Natural killer cell (primary cell): ENCODE results near the gene CDC45. TPM values are rescaled to one million over a fixed set of nuclear protein-coding genes. Genes with fewer than 3 reads are reported as not detected.

Experiments used
- ATAC-seq, 3 donors: fragments of 150-1000 bp in 2 of 3; fragments of 200-7000 bp in 1 of 3; cut with Tn5 transposase; 1 replicate in 1 of 3; 2 replicates in 2 of 3; pipeline ENCODE4 v1.10.0; 2021; ENCODE audit warnings: mild to moderate bottlenecking in 2 of 3, moderate library complexity in 2 of 3
- DNase-seq, 2 donors: peaks; one replicate each; pipeline versions ENCODE4 v3.0.0 to v3.0.0-alpha.2; 2013 to 2021; ENCODE audit warnings: mixed read lengths in 1 of 2
- H3K27ac ChIP-seq: one replicate; pipeline ENCODE4 v1.5.1; 2013; ENCODE audit warnings: mild to moderate bottlenecking, low read length
- H3K27me3 ChIP-seq: one replicate; pipeline ENCODE4 v1.6.1; 2013; ENCODE audit warnings: low read length; ENCODE audit not compliant: control insufficient read depth, insufficient read depth
- H3K36me3 ChIP-seq: one replicate; pipeline ENCODE4 v1.6.1; 2013; ENCODE audit warnings: low read length; ENCODE audit not compliant: control insufficient read depth, insufficient read depth
- H3K4me1 ChIP-seq: one replicate; pipeline ENCODE4 v1.6.1; 2013; ENCODE audit warnings: low read length; ENCODE audit not compliant: control insufficient read depth, insufficient read depth
- H3K4me3 ChIP-seq: one replicate; pipeline ENCODE4 v1.5.1; 2013; ENCODE audit warnings: low read length
- H3K9me3 ChIP-seq: one replicate; pipeline ENCODE4 v1.6.1; 2013; ENCODE audit warnings: low read length; ENCODE audit not compliant: control insufficient read depth, insufficient read depth
- H3K27ac Mint-ChIP-seq, 2 donors: one replicate each; pipeline ENCODE4 v1.8.0; 2022; ENCODE audit warnings: mild to moderate bottlenecking in 2 of 2, mixed read lengths in 2 of 2, moderate library complexity in 1 of 2
- H3K27me3 Mint-ChIP-seq, 2 donors: one replicate each; pipeline ENCODE4 v1.8.0; 2022; ENCODE audit warnings: low read depth in 2 of 2, mixed read lengths in 2 of 2
- H3K36me3 Mint-ChIP-seq: one replicate; pipeline ENCODE4 v1.8.0; 2022; ENCODE audit warnings: mixed read lengths
- H3K4me1 Mint-ChIP-seq, 2 donors: one replicate each; pipeline ENCODE4 v1.8.0; 2022; ENCODE audit warnings: mixed read lengths in 2 of 2
- H3K4me3 Mint-ChIP-seq: one replicate; pipeline ENCODE4 v1.8.0; 2022; ENCODE audit warnings: mild to moderate bottlenecking, moderate library complexity, mixed read lengths
- H3K9me3 Mint-ChIP-seq, 2 donors: one replicate each; pipeline ENCODE4 v1.8.0; 2022; ENCODE audit warnings: mixed read lengths in 2 of 2
- WGBS: methylation state at CpG from one replicate; pipeline ENCODE4 v1.1.7; 2013; ENCODE audit warnings: missing lambda C conversion rate; ENCODE audit not compliant: insufficient coverage; 5-methylcytosine and 5-hydroxymethylcytosine counted together
- intact Hi-C: fragments of 100-400 bp; cut with micrococcal nuclease; formaldehyde crosslinking; loops from one replicate; pipeline ENCODE4 v1.14.2; 2022
- total RNA-seq, 4 donors: library from RNA; stranded (reverse); fragments of 120-200 nt in 1 of 4; gene quantifications; one replicate each; pipeline versions ENCODE4 v1.2.3 to v1.2.4, GENCODE V29; 2013 to 2022
- TF ChIP-seq, protein P1 (sequence below): fragments of 200-600 bp; IDR thresholded peaks from one replicate; pipeline ENCODE4 v1.8.0; 2022; ENCODE audit warnings: antibody characterized with exemption

Gene CDC45
- total RNA-seq, 3 donors from 2014 or later (not counting 1 experiment from before 2014, with no cell fraction given), result 1.6 to 4.8 (median 3.3) TPM

DNA sequence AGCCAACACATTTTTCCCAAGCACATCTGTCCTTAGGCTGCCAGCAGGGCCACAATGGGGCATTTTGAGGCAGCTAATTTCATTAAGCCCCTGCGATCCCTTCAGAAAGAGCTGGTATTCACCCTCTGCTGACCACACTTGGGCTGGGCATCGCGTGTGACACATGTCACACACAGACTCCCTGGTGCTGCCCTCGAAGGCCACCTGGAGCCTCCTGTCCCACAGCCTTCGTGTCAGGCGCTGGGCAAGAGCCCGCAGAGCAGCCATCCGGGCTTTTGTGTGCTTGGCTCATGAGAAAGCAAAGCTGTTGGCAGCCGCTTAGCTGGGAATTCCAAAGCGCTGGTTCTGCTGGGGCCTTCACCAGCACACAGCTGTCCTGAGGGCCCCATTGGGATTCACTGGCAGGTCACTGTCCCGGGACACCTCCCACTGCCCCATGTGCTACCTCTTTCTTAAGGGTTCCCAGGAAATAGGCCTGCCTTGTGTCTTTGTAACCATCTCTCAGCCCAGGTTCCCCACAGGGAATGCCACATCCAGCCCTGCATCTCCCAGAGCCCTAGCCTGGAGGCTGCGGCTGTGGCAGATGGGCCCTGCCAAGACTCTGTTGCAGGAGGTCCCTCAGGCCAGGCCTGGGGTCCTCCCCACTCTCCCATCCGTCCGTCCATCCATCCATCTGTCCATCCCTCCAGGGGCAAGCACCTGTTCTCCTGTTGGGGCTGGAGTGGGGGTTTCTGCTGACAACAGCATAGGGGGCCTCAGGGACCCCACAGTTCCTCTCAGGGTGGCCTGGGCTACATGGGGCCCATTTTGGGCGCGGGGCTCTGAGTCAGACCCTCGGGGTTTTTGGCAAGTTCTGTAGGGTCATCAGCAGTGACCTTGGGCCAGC lies 39.6 kb downstream of the CDC45 start:
- Histone ChIP-seq H3K9me3 (no peaks in the 10 kb centered on the region), H3K27ac (no peak overlapping the region), H3K4me3 (no peak overlapping the region), H3K36me3 (no peaks in the 10 kb centered on the region), H3K4me1 (no peaks in the 10 kb centered on the region), H3K27me3 (peaks cover 4% of the 10 kb centered on the region)
- no peak overlapping the region for H3K4me3 Mint-ChIP-seq
- peaks cover 0 to 3% of the 10 kb centered on the region in 2 donors for H3K27me3 Mint-ChIP-seq
- DNase-seq (no peak), ATAC-seq (no peak)
- H3K4me1 Mint-ChIP-seq, result no peaks in the 10 kb centered on the region
- 95% methylated on average over 15 of the region's 17 CpGs for WGBS
- intact Hi-C loops, result no loop called here
- no peak overlapping the region for H3K27ac Mint-ChIP-seq
- TF ChIP-seq, protein P1, sequence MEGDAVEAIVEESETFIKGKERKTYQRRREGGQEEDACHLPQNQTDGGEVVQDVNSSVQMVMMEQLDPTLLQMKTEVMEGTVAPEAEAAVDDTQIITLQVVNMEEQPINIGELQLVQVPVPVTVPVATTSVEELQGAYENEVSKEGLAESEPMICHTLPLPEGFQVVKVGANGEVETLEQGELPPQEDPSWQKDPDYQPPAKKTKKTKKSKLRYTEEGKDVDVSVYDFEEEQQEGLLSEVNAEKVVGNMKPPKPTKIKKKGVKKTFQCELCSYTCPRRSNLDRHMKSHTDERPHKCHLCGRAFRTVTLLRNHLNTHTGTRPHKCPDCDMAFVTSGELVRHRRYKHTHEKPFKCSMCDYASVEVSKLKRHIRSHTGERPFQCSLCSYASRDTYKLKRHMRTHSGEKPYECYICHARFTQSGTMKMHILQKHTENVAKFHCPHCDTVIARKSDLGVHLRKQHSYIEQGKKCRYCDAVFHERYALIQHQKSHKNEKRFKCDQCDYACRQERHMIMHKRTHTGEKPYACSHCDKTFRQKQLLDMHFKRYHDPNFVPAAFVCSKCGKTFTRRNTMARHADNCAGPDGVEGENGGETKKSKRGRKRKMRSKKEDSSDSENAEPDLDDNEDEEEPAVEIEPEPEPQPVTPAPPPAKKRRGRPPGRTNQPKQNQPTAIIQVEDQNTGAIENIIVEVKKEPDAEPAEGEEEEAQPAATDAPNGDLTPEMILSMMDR, result no peak
- no peaks in the 10 kb centered on the region for H3K36me3 Mint-ChIP-seq
- no peaks in the 10 kb centered on the region for H3K9me3 Mint-ChIP-seq

- Mint-ChIP-seq H3K27me3 (peaks cover 0 to 8% of the 10 kb centered on the region in 2 donors), H3K36me3 (no peaks in the 10 kb centered on the region), H3K27ac (no peak overlapping the region), H3K4me3 (no peak overlapping the region), H3K4me1 (peaks cover 0 to 5% of the 10 kb centered on the region in 2 donors), H3K9me3 (no peaks in the 10 kb centered on the region)
- DNase-seq (no peak), ATAC-seq (no peak)
- Histone ChIP-seq H3K9me3 (no peaks in the 10 kb centered on the region), H3K27ac (no peak overlapping the region), H3K27me3 (peaks cover 7% of the 10 kb centered on the region), H3K4me3 (no peak overlapping the region), H3K4me1 (peaks cover 5% of the 10 kb centered on the region), H3K36me3 (no peaks in the 10 kb centered on the region)
- intact Hi-C loops, result no loop called here
- TF ChIP-seq, protein P1, result no peak
- WGBS, result 95% methylated on average over 6 of the region's 6 CpGs
These were observed 40.3 kb downstream of the CDC45 start for GRCh38 chr22:19520007-19520406.

GRCh38 chr22:19520566-19521305 lies 41.0 kb downstream of the CDC45 start:
- DNase-seq (no peak), ATAC-seq (no peak)
- Mint-ChIP-seq H3K4me1 (peaks cover 0 to 6% of the 10 kb centered on the region in 2 donors), H3K4me3 (no peak overlapping the region), H3K9me3 (no peaks in the 10 kb centered on the region), H3K27me3 (peaks cover 0 to 10% of the 10 kb centered on the region in 2 donors), H3K27ac (no peak overlapping the region), H3K36me3 (no peaks in the 10 kb centered on the region)
- WGBS, result 93% methylated on average over 10 of the region's 10 CpGs
- no peaks in the 10 kb centered on the region for H3K36me3 ChIP-seq
- TF ChIP-seq, protein P1, result no peak
- H3K9me3 ChIP-seq, result no peaks in the 10 kb centered on the region
- intact Hi-C loops, result no loop called here
- H3K4me1 ChIP-seq, result peaks cover 5% of the 10 kb centered on the region
- H3K4me3 ChIP-seq, result no peak overlapping the region
- no peak overlapping the region for H3K27ac ChIP-seq
- peaks cover 11% of the 10 kb centered on the region for H3K27me3 ChIP-seq
